Activated naive CD4-positive, alpha-beta T cell treated with anti-CD3 and anti-CD28 coated beads, Interleukin-2, amount 10 ng/mL, durations not matched to agents 5 hours and 36 hours (primary cell): ENCODE results near the gene VPS11. TPM values are rescaled to one million over a fixed set of nuclear protein-coding genes. Genes with fewer than 3 reads are reported as not detected.

Experiments used
- microRNA-seq: library from miRNA; unstranded; fragments of <30 nt; microRNA quantifications from one replicate; pipeline ENCODE4 v1.2.0, GENCODE V29; 2022; ENCODE audit warnings: borderline microRNAs expressed, borderline replicate concordance
- total RNA-seq, 2 experiments: library from RNA; stranded (reverse); gene quantifications; one replicate each; pipeline ENCODE4 v1.2.3, GENCODE V29; 2021

VPS11 gene
- 10 to 100 TPM; 34.2 to 36.2 TPM for total RNA-seq

GRCh38 chr11:119067371-119068222 lies at the start of gene VPS11:
TSS of gene VPS11 (plus strand) at chr11:119067818. CDS start at chr11:119067824, 6 bp downstream.

DNA sequence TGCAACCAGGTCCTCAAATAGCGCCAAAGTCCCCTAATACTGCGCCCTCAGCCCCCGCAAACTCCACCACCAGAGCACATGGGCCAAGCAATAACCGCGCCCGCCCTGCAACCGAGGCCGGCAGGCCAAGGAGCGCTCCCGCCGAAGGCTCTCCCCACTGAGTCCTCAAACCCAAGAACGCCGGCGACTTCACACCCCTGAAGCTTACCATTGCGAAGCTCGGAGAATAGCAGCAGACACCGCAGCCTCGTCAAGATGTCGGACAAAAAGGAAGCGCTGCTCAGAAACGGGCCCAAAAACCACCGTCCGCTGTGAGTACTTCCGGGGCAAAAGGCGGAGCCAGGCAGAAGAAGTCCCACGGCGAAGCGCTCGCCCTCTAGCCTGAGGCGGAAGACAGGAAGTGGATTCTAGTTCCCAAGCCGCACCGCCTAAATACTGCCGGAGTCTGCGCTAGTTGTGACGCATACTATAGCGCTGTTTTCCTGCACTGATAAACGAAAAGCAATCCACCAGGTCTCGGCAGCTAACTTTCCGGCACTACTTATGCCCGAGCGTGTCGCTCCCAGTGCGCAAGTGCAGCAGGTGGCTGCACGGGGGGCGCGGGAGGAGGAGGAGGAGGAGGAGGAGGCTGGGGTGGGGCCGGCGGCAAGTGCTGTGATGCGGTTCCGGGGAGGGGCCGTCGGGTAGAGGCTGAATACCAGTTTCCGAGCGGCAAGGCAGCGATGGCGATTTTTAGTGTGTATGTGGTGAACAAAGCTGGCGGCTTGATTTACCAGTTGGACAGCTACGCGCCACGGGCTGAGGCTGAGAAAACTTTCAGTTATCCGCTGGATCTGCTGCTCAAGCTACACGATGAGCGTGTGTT lies 49.3 kb upstream of the VPS11 start, which contains the start of the genes RPS25 and TRAPPC4:
Gene RPS25, minus strand, starts transcription at position 270 of the 865 bp plus-strand sequence. Its CDS starts 59 bp downstream, at position 211.
Gene TRAPPC4, plus strand, starts transcription at position 693 of the 865 bp plus-strand sequence. Its CDS starts 30 bp downstream, at position 723.

DNA sequence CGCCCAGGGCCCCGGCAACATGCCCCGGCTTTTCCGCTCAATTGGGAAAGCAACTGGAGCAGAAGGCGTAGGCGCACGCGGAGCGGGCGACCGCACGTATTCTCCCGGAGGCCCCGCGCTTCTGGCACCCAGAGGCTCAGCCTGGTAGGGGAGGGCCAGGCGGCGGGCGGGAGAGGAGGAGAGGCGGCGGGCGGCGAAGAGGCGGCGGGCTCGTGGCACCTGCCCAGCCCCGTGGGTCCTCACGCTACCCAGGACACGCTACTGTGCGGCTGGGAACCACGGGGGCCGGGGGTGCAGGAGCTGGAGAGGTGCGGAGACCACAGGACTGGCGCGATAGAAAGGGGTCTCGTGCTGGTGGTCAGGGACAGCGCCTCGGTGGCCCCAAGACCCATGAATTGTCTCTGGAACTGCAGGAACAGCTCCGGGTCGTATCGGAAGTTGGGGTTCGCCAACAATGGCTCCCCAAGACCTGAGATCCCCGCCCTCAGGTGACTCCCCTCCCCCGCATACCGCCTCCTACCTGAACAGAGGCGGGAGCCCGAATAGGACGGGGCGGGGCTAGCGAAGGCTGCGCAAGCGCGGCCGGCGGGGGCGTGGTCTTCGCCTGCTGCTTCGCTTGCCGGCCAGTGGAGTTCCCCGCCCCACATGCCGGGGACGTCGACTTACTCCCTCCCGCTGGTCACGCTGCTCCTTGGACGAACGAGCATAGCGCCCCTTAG lies 37.1 kb upstream of the VPS11 start, which contains the start of gene SLC37A4:
Gene SLC37A4, minus strand, starts transcription at position 549 of the 719 bp plus-strand sequence.

GRCh38 chr11:119057000-119057769 lies 10.4 kb upstream of the VPS11 start, which contains the start of gene HYOU1:
TSS of gene HYOU1 (minus strand) at chr11:119057205. CDS start at chr11:119056160, 1,045 bp downstream.

GRCh38 chr11:119084663-119085436 lies 17.2 kb downstream of the VPS11 start, which contains the start of gene HMBS:
TSS of gene HMBS (plus strand) at chr11:119084881. CDS start at chr11:119085034, 153 bp downstream.

GRCh38 chr11:119101759-119102423 lies 34.3 kb downstream of the VPS11 start, which contains the start of gene DPAGT1:
TSS of gene DPAGT1 (minus strand) at chr11:119101853. CDS start at chr11:119101655, 198 bp downstream.

DNA sequence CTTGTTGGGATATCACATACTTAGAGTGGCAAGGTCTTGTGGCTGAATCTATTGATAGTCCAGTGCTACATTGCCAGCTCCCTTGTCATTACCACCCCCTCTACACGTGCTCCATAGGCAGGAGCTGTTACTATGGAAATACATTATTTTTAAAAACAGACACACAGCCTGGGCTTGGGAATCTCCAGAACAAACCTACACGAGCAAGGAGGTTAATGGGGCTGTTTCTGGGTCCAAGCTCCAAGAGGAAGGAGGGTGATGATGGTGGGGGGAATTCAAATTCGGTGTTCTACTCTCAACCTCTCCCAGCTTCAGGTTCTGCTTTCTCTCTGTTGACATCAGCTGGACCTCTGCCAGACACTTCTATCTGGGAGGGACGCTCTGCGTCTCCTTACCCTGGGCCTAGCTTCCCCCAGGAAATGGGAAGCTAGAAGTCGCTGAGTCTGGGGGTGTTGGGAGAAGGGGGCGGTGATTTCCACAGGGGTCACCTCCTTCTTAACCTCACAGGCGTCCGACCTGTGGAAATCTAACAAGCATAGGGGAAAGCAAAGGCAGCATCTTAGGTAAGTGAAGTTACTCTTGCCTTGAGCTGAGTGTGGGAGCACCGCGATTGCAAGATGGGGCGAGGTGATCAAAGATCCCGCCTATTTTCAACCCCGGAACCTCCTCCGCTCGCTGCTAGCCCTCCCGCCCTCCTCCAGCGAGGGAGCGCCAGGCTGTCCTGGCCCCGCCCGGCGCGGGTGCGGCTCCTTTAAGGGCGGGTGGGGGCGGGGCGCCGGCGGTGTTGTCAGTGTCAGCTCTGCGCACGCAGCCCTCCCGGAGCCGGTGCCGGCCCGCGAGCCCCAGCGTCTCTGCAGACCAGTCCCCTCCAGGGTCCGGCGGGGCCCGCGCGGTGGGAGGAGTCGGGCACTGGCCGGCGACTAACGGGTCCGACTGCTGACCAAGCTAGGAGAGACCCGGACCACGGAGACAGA lies 39.2 kb downstream of the VPS11 start, which contains the start of gene C2CD2L:
Gene C2CD2L, plus strand, starts transcription at position 781 of the 974 bp plus-strand sequence. CDS start 398 bp downstream, outside the sequence.

DNA sequence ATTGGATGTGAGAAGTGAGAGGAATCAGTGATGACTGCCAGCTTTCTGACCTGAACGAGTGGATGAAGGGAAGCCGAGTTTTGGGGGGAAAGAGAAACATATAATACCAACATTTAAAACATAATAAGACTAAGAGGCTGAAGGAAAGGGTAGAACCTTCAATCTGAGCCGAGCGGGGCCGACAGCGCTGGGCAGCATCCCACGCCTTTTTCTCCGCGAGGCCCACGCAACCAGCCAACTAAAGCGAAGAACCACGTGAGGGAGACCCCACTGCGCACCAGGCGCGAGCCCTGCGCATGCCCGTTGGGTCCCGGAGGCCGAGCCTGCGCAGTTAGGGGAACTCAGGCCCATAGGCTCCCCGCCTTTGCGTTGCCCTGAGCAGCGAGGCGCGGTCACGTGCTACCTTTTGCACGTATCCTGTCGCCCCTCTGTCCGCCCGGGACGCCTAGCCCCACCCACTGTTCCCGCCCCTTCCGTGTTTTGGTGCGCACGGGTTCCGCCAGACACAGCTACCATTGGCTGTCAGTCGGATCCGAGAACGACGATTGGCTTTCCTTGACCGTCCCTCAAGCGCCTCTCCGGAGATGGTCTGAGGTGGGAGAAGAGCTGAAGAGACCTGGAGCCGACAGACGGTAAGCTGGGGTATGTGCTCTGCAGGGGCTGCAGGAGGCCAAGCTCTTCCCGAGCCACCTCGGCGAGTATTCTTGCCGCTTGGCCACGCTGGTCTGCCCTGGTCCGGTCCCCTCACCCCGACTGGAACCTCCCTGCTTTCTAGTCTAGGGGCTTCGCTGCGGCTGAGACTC lies 53.6 kb downstream of the VPS11 start, which contains the start of gene HINFP:
Gene HINFP, plus strand, starts transcription at position 573 of the 803 bp plus-strand sequence. CDS start 5,365 bp downstream, outside the sequence.

Small RNA genes lying within 50 kb of the gene (microRNA-seq; reads per million reads assigned to microRNA genes)
- gene MIR3656 = not detected

Other genes starting within 250 kb of the VPS11 start
- under 1 TPM; 0.17 to 0.20 TPM for gene CXCR5, start 183.9 kb upstream of the VPS11 start, total RNA-seq
- gene BCL9L, start 141.9 kb upstream of the VPS11 start, total RNA-seq = 10 to 100 TPM; 96.7 to 99.1 TPM
- gene UPK2, start 111.5 kb upstream of the VPS11 start, total RNA-seq = not detected
- not detected for gene FOXR1, start 96.1 kb upstream of the VPS11 start, total RNA-seq
- gene CENATAC, start 69.7 kb upstream of the VPS11 start, total RNA-seq = 10 to 100 TPM; 41.0 to 47.5 TPM
- 1,000 to 10,000 TPM; 1,829 to 1,882 TPM for gene RPS25, start 49.5 kb upstream of the VPS11 start, total RNA-seq
- gene TRAPPC4, start 49.1 kb upstream of the VPS11 start, total RNA-seq = 10 to 100 TPM; 49.5 to 54.4 TPM
- 10 to 100 TPM; 20.0 to 20.4 TPM for gene SLC37A4, start 36.9 kb upstream of the VPS11 start, total RNA-seq
- 100 to 1,000 TPM; 111 to 123 TPM for gene HYOU1, start 10.6 kb upstream of the VPS11 start, total RNA-seq
- 10 to 100 TPM; 16.4 to 16.7 TPM for gene HMBS, start 17.1 kb downstream of the VPS11 start, total RNA-seq
- gene DPAGT1, start 34.0 kb downstream of the VPS11 start, total RNA-seq = 10 to 100 TPM; 46.7 to 49.2 TPM
- gene C2CD2L, start 39.5 kb downstream of the VPS11 start, total RNA-seq = 10 to 100 TPM; 28.3 to 28.4 TPM
- 10 to 100 TPM; 47.6 to 48.7 TPM for gene HINFP, start 53.8 kb downstream of the VPS11 start, total RNA-seq
- gene ABCG4, start 81.2 kb downstream of the VPS11 start, total RNA-seq = not detected
- 10 to 100 TPM; 24.2 to 24.3 TPM for gene NLRX1, start 100.9 kb downstream of the VPS11 start, total RNA-seq
- under 1 TPM; 0.51 to 0.81 TPM for gene NHERF4, start 117.7 kb downstream of the VPS11 start, total RNA-seq
- gene CBL, start 138.5 kb downstream of the VPS11 start, total RNA-seq = 10 to 100 TPM; 41.3 to 47.0 TPM
- 1 to 10 TPM; 1.1 to 1.5 TPM for gene MCAM, start 249.3 kb downstream of the VPS11 start, total RNA-seq